Epithelial cell of proximal tubule (primary cell): ENCODE measurements around the gene SETD7. TPM values are rescaled to one million over a fixed set of nuclear protein-coding genes. Genes with fewer than 3 reads are reported as not detected.

ENCODE experiments used
- DNase-seq: peaks from one replicate; pipeline ENCODE4 v3.0.0-alpha.2; 2011; ENCODE audit warnings: low read depth
- H3K4me3 ChIP-seq: 2 replicates; pipeline ENCODE4 v1.5.1; 2011; ENCODE audit warnings: low read depth, mild to moderate bottlenecking, low read length
- total RNA-seq: library from RNA; depleted of rRNA; stranded (reverse); fragments of >200 nt; gene quantifications from 2 replicates; pipeline ENCODE4 v1.2.3, GENCODE V29; 2015
- TF ChIP-seq, protein P1 (sequence below): conservative IDR thresholded peaks from 2 replicates; pipeline ENCODE4 v1.5.1; 2012; ENCODE audit warnings: low read depth, mild to moderate bottlenecking, low read length

SETD7 gene
- total RNA-seq, 1 donor from 2014 or later, result 21.7 TPM

DNA sequence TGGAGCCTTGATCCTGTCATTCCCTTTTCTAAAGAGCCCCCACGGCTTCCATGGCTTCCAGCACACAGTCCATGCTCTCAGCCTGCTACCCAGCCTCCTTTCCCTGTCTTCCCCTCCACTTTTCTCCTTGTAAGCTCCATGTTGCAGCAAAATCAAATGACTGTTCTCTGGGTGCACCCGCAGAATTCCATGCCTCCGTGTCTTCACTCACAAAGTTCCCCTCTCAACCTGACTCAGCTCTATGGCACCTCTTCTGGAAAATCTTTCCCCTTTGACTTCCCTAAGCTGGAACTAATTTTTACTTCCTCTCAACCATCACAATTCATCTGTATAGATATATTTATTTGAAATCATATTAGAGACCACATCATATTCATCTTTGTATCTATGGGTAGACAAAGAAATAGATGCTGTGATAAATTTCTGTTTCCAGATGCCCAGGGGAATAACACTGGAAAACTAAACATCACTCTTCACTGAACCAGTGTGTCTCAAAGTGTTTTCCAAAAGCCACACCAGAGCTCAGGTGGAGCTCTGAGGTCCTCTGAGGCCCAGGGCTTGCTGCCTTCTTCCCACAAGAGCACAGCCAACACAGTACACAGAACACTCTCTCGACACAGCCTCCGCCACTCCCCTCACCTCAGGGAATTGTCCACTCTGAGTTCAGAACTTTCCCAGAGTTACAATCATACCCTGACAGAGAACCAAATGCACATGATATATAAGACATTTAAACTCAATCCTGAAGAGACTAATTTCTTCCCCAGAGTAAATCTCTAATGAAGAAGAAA lies 3.3 kb downstream of the SETD7 start:
- no peak for DNase-seq
- TF ChIP-seq, protein P1, sequence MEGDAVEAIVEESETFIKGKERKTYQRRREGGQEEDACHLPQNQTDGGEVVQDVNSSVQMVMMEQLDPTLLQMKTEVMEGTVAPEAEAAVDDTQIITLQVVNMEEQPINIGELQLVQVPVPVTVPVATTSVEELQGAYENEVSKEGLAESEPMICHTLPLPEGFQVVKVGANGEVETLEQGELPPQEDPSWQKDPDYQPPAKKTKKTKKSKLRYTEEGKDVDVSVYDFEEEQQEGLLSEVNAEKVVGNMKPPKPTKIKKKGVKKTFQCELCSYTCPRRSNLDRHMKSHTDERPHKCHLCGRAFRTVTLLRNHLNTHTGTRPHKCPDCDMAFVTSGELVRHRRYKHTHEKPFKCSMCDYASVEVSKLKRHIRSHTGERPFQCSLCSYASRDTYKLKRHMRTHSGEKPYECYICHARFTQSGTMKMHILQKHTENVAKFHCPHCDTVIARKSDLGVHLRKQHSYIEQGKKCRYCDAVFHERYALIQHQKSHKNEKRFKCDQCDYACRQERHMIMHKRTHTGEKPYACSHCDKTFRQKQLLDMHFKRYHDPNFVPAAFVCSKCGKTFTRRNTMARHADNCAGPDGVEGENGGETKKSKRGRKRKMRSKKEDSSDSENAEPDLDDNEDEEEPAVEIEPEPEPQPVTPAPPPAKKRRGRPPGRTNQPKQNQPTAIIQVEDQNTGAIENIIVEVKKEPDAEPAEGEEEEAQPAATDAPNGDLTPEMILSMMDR, result no peak
- no peak overlapping the region for H3K4me3 ChIP-seq

GRCh38 chr4:139550724-139551429 lies 5.1 kb downstream of the SETD7 start:
- TF ChIP-seq, protein P1, result no peak
- DNase-seq, result no peak
- no peak overlapping the region for H3K4me3 ChIP-seq

GRCh38 chr4:139547979-139548378 lies 8.0 kb downstream of the SETD7 start:
- DNase-seq, result no peak
- TF ChIP-seq, protein P1, result no peak
- H3K4me3 ChIP-seq, result no peak overlapping the region

GRCh38 chr4:139540632-139541031 lies 15.4 kb downstream of the SETD7 start:
- TF ChIP-seq, protein P1, result no peak
- H3K4me3 ChIP-seq, result no peak overlapping the region
- DNase-seq, result no peak

DNA sequence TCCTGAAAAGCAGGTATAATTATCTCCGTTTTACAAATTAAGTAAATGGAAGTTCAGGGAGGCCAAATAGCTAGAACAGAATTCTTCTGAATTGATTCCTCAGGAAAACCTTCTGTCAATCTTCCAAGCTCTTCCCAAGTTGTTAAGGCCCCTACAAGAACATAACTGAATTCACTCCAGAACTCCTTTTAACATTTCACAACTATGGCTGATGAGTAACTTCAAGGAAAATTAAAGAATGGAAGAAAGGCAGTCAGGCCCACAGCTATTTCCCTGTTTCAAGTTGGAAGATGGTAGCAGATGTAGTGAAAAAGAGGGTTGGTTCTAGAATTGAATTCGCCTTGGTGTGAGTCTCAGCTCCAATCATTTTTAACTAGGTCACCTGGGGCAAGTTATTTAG lies 15.9 kb downstream of the SETD7 start:
- DNase-seq, result no peak
- TF ChIP-seq, protein P1, result no peak
- no peak overlapping the region for H3K4me3 ChIP-seq

GRCh38 chr4:139537292-139537691 lies 18.7 kb downstream of the SETD7 start:
- TF ChIP-seq, protein P1, result no peak
- no peak overlapping the region for H3K4me3 ChIP-seq

More at GRCh38 chr4:139537292-139537691, 18.7 kb downstream of the SETD7 start:
- no peak for DNase-seq
